Panc1 (cell line): ENCODE measurements around the gene SERINC3. TPM values are rescaled to one million over a fixed set of nuclear protein-coding genes. Genes with fewer than 3 reads are reported as not detected.

Source experiments
- ATAC-seq: fragments of 200-7000 bp; cut with Tn5 transposase; 2 replicates; pipeline ENCODE4 v1.9.1; 2020; ENCODE audit warnings: mild to moderate bottlenecking, moderate library complexity
- BruUV-seq: library from RNA; stranded (reverse); fragments of 400-500 nt; replicated peaks from 2 replicates; lab custom pipeline; 2021; lab: Mats Ljungman, UMichigan
- CTCF ChIA-PET: fragments of 300-600 bp; sonication (Branson Sonifier 250); formaldehyde crosslinking; loops from one replicate; lab custom pipeline; 2022; ENCODE audit warnings: antibody characterized with exemption; lab: Charles Lee
- POLR2A ChIA-PET: fragments of 300-600 bp; sonication (Branson Sonifier 250); formaldehyde crosslinking; loops from one replicate; lab custom pipeline; 2022; ENCODE audit warnings: antibody characterized with exemption; lab: Charles Lee
- DNase-seq: peaks from one replicate; pipeline ENCODE4 v3.0.0-alpha.2; 2010; ENCODE audit warnings: low read depth, low spot score
- H3K27ac ChIP-seq: 2 replicates; pipeline ENCODE4 v1.5.1; 2011; ENCODE audit warnings: mild to moderate bottlenecking, low read length, inconsistent platforms
- H3K27me3 ChIP-seq: fragments of 200-500 bp; sonication (Bioruptor generic); 2 replicates; pipeline ENCODE4 v1.6.0; 2014; ENCODE audit warnings: low read length, inconsistent platforms; ENCODE audit not compliant: control insufficient read depth, insufficient read depth
- H3K36me3 ChIP-seq: fragments of 200-500 bp; sonication (Bioruptor generic); 2 replicates; pipeline ENCODE4 v1.5.1; 2014; ENCODE audit warnings: inconsistent platforms, mild to moderate bottlenecking, low read length, moderate library complexity; ENCODE audit not compliant: control insufficient read depth, insufficient read depth
- H3K4me1 ChIP-seq: 2 replicates; pipeline ENCODE4 v1.5.1; 2011; ENCODE audit warnings: inconsistent platforms, mild to moderate bottlenecking, low read length, moderate library complexity; ENCODE audit not compliant: control insufficient read depth, insufficient read depth
- H3K4me3 ChIP-seq, 2 experiments: 2 replicates each; pipeline ENCODE4 v1.5.1; 2011 to 2012; ENCODE audit warnings: low read depth in 2 of 2, low read length in 2 of 2, mild to moderate bottlenecking in 2 of 2, inconsistent platforms in 1 of 2, moderate library complexity in 1 of 2
- H3K9me3 ChIP-seq: fragments of 200-500 bp; sonication (Bioruptor generic); 2 replicates; pipeline ENCODE4 v1.5.1; 2014; ENCODE audit warnings: low read depth, mild to moderate bottlenecking, inconsistent platforms, low read length, moderate library complexity; ENCODE audit not compliant: control insufficient read depth, insufficient read depth
- CTCF ChIP-seq: fragments of 450-650 bp; IDR thresholded peaks from 2 replicates; pipeline ENCODE4 v1.5.1; 2017; ENCODE audit warnings: mild to moderate bottlenecking
- POLR2AphosphoS5 ChIP-seq: IDR thresholded peaks from 2 replicates; pipeline ENCODE4 v1.6.1; 2012; ENCODE audit warnings: mild to moderate bottlenecking, low read depth, low read length, moderate library complexity
- REST ChIP-seq, 2 experiments: IDR thresholded peaks; 2 replicates each; pipeline ENCODE4 v1.6.1; 2011 to 2012; ENCODE audit warnings: low read depth in 2 of 2, control low read depth in 1 of 2, low read length in 1 of 2, mild to moderate bottlenecking in 1 of 2, moderate library complexity in 1 of 2; ENCODE audit not compliant: insufficient read depth in 1 of 2
- SIN3A ChIP-seq: IDR thresholded peaks from 2 replicates; pipeline ENCODE4 v1.6.1; 2012; ENCODE audit warnings: low read depth, mild to moderate bottlenecking, low read length, moderate library complexity, borderline replicate concordance; ENCODE audit not compliant: insufficient read depth
- TCF7L2 ChIP-seq: IDR thresholded peaks from 2 replicates; pipeline ENCODE4 v1.6.1; 2011; ENCODE audit warnings: mild to moderate bottlenecking, low read depth, low read length, inconsistent platforms
- in situ Hi-C: cut with HindIII; loops from 2 replicates; pipeline ENCODE4 v1.10.0; 2016; ENCODE audit warnings: low sequenced_read_pairs, low pct_unique_long_range_greater_than_20kb
- intact Hi-C: fragments of 100-400 bp; cut with micrococcal nuclease; formaldehyde crosslinking; loops from one replicate; pipeline ENCODE4 v1.10.0; 2022; ENCODE audit not compliant: unreplicated experiment
- total RNA-seq: library from RNA; stranded (reverse); gene quantifications from one replicate; pipeline ENCODE4 v1.2.1, GENCODE V29; 2021; ENCODE audit not compliant: unreplicated experiment

The SERINC3 gene
- total RNA-seq, 1 experiment from 2014 or later, result 76.4 TPM

GRCh38 chr20:44497761-44498160 lies 24.1 kb downstream of the SERINC3 start:
- Histone ChIP-seq H3K27me3 (no peaks in the 10 kb centered on the region), H3K4me3 (no peak overlapping the region), H3K9me3 (no peaks in the 10 kb centered on the region), H3K27ac (no peak overlapping the region), H3K36me3 (peaks cover 9% of the 10 kb centered on the region), H3K4me1 (no peaks in the 10 kb centered on the region)
- in situ Hi-C loops (no loop called here), intact Hi-C loops (no loop called here)
- DNase-seq, result no peak
- BruUV-seq, result no TSS peak
- POLR2A ChIA-PET, result no interaction called here
- CTCF ChIA-PET, result interaction anchor here (0.7 kb wide), 1 partner anchor 49 kb away, joined by 3 read pairs; no protein-coding TSS in a partner anchor
- ATAC-seq, result no peak
- TF ChIP-seq CTCF, result no peak
- no peak for TF ChIP-seq SIN3A
- no peak for TF ChIP-seq TCF7L2
- no peak for TF ChIP-seq POLR2AphosphoS5
- TF ChIP-seq REST (IDR thresholded peaks at IDR 0.05; ENCODE audit: insufficient read depth in 1 of 2, low read depth in 2 of 2, low read length in 1 of 2), result no peak

- Histone ChIP-seq H3K36me3 (peaks cover 8% of the 10 kb centered on the region), H3K27me3 (no peaks in the 10 kb centered on the region), H3K4me3 (no peak overlapping the region), H3K27ac (no peak overlapping the region), H3K9me3 (no peaks in the 10 kb centered on the region), H3K4me1 (no peaks in the 10 kb centered on the region)
- CTCF ChIA-PET, result no interaction called here
- BruUV-seq, result no TSS peak
- DNase-seq (peak; percentile 69), ATAC-seq (peak; percentile 60)
- in situ Hi-C loops, result no loop called here
- POLR2A ChIA-PET, result interaction anchor here (0.5 kb wide), 1 partner anchor 114 kb away, joined by 3 read pairs; no protein-coding TSS in a partner anchor
- intact Hi-C loops, result no loop called here
- no peak for TF ChIP-seq TCF7L2
- no peak for TF ChIP-seq REST (IDR thresholded peaks at IDR 0.05; ENCODE audit: insufficient read depth in 1 of 2, low read depth in 2 of 2, low read length in 1 of 2)
- TF ChIP-seq CTCF, result no peak
- no peak for TF ChIP-seq SIN3A
- TF ChIP-seq POLR2AphosphoS5, result no peak
Measured at GRCh38 chr20:44496976-44497375, 24.9 kb downstream of the SERINC3 start.
